Stimulated activated CD4-positive, alpha-beta T cell treated with anti-CD3 and anti-CD28 coated beads, Interleukin-1b, Interleukin-23, amount 100 ng/mL, for 1 hour (primary cell): ENCODE data around the gene CUEDC2.

Source experiments
- DNase-seq, 2 donors: peaks; one replicate each; pipeline ENCODE4 v3.0.0-alpha.2; 2020; ENCODE audit warnings: low read depth in 2 of 2

Gene CUEDC2

GRCh38 chr10:102409604-102410428 is 22.6 kb downstream of the CUEDC2 start:
- no peak for DNase-seq

GRCh38 chr10:102408728-102409603 is 23.4 kb downstream of the CUEDC2 start:
- DNase-seq = peak in 1 of 2 donors; percentile 66

GRCh38 chr10:102408131-102408727 is 24.1 kb downstream of the CUEDC2 start:
- DNase-seq = no peak

- DNase-seq = no peak
Observed at GRCh38 chr10:102407425-102408130, 24.8 kb downstream of the CUEDC2 start.

GRCh38 chr10:102406815-102407214 is 25.6 kb downstream of the CUEDC2 start:
- DNase-seq = no peak

GRCh38 chr10:102405632-102406031 is 26.7 kb downstream of the CUEDC2 start:
- no peak for DNase-seq

- DNase-seq = no peak
Observed at GRCh38 chr10:102405108-102405571, 27.2 kb downstream of the CUEDC2 start.

- DNase-seq = no peak
Observed at GRCh38 chr10:102404361-102405107, 27.8 kb downstream of the CUEDC2 start.

GRCh38 chr10:102403115-102403514 is 29.3 kb downstream of the CUEDC2 start:
- no peak for DNase-seq

GRCh38 chr10:102402512-102402896 is 29.9 kb downstream of the CUEDC2 start:
- DNase-seq = no peak

- DNase-seq = no peak
Observed at GRCh38 chr10:102401735-102402511, 30.5 kb downstream of the CUEDC2 start.

- no peak for DNase-seq
Observed at GRCh38 chr10:102401342-102401654, 31.1 kb downstream of the CUEDC2 start.

- no peak for DNase-seq
Observed at GRCh38 chr10:102400598-102401341, 31.6 kb downstream of the CUEDC2 start.

GRCh38 chr10:102400076-102400475 is 32.3 kb downstream of the CUEDC2 start:
- DNase-seq = no peak

GRCh38 chr10:102399217-102400021 is 33.0 kb downstream of the CUEDC2 start:
- DNase-seq = peak; percentile 69 to 73

- DNase-seq = no peak
Observed at GRCh38 chr10:102398172-102399020, 34.0 kb downstream of the CUEDC2 start.
